ENCODE data around the gene TSPO.

- TF ChIP-seq ZNF274 (IDR thresholded peaks at IDR 0.05; ENCODE audit: low read depth, low read length) (no peak), YY1 (IDR thresholded peaks at IDR 0.05; ENCODE audit: insufficient read depth, insufficient read length) (no peak)
Observed at GRCh38 chr22:43158778-43159483, 7.6 kb downstream of the TSPO start.

Data from NT2/D1 (cell line).